Caco-2 (cell line): ENCODE data around the gene TSPYL2. TPM values are rescaled to one million over a fixed set of nuclear protein-coding genes. Genes with fewer than 3 reads are reported as not detected.

Experiments used
- BruUV-seq: library from RNA; stranded (reverse); fragments of 400-500 nt; replicated peaks from 2 replicates; lab custom pipeline; 2021; lab: Mats Ljungman, UMichigan
- CTCF ChIA-PET: fragments of 300-600 bp; sonication (Branson Sonifier 250); formaldehyde crosslinking; loops from one replicate; lab custom pipeline; 2022; ENCODE audit warnings: antibody characterized with exemption; lab: Charles Lee
- POLR2A ChIA-PET: fragments of 300-600 bp; sonication (Branson Sonifier 250); formaldehyde crosslinking; loops from one replicate; lab custom pipeline; 2022; ENCODE audit warnings: antibody characterized with exemption; lab: Charles Lee
- DNase-seq, 2 experiments: peaks; one replicate each; pipeline versions ENCODE4 v3.0.0 to v3.0.0-alpha.2; 2020 to 2022
- H3K27me3 ChIP-seq: replicated peaks from 2 replicates; pipeline ENCODE4 v1.6.0; 2011; ENCODE audit warnings: low read length; ENCODE audit not compliant: control insufficient read depth, insufficient read depth
- H3K36me3 ChIP-seq: 2 replicates; pipeline ENCODE4 v1.5.1; 2011; ENCODE audit warnings: low read length; ENCODE audit not compliant: control insufficient read depth, insufficient read depth
- H3K4me1 ChIP-seq: fragments of 250-450 bp; sonication (Bioruptor Pico); 2 replicates; pipeline ENCODE4 v1.5.1; 2020; ENCODE audit warnings: mild to moderate bottlenecking
- H3K4me3 ChIP-seq: 2 replicates; pipeline ENCODE4 v1.5.1; 2011; ENCODE audit warnings: low read depth, mild to moderate bottlenecking, control low read depth, low read length
- H3K9me3 ChIP-seq: fragments of 250-450 bp; sonication (Bioruptor Pico); 2 replicates; pipeline ENCODE4 v1.5.1; 2020; ENCODE audit warnings: mild to moderate bottlenecking, moderate library complexity
- H3K27ac Mint-ChIP-seq: one replicate; pipeline ENCODE4 v1.8.0; 2022; ENCODE audit warnings: mixed read lengths; ENCODE audit not compliant: unreplicated experiment
- H3K27me3 Mint-ChIP-seq: one replicate; pipeline ENCODE4 v1.8.0; 2022; ENCODE audit warnings: mixed read lengths; ENCODE audit not compliant: insufficient read depth, unreplicated experiment
- H3K36me3 Mint-ChIP-seq: one replicate; pipeline ENCODE4 v1.8.0; 2022; ENCODE audit warnings: mild to moderate bottlenecking, mixed read lengths; ENCODE audit not compliant: insufficient read depth, unreplicated experiment
- H3K4me1 Mint-ChIP-seq: one replicate; pipeline ENCODE4 v1.8.0; 2022; ENCODE audit warnings: low read depth, mixed read lengths; ENCODE audit not compliant: unreplicated experiment
- H3K4me3 Mint-ChIP-seq: one replicate; pipeline ENCODE4 v1.8.0; 2022; ENCODE audit warnings: mild to moderate bottlenecking, moderate library complexity, mixed read lengths; ENCODE audit not compliant: unreplicated experiment
- H3K9me3 Mint-ChIP-seq: one replicate; pipeline ENCODE4 v1.8.0; 2022; ENCODE audit warnings: mixed read lengths; ENCODE audit not compliant: unreplicated experiment
- intact Hi-C: fragments of 100-400 bp; cut with micrococcal nuclease; formaldehyde crosslinking; loops from one replicate; pipeline ENCODE4 v1.10.0; 2022; ENCODE audit not compliant: unreplicated experiment
- total RNA-seq: library from RNA; stranded (reverse); gene quantifications from 2 replicates; pipeline ENCODE4 v1.2.3, GENCODE V29; 2022
- TF ChIP-seq, protein P1 (sequence below), 2 experiments: fragments of 200-600 bp in 1 of 2; IDR thresholded peaks; 1 replicate in 1 of 2; 2 replicates in 1 of 2; pipeline versions ENCODE4 v1.5.1 to v1.8.0; 2011 to 2022; ENCODE audit warnings: antibody characterized with exemption in 1 of 2, control low read depth in 1 of 2, inconsistent platforms in 1 of 2, low read depth in 1 of 2, low read length in 1 of 2, mild to moderate bottlenecking in 1 of 2, moderate library complexity in 1 of 2; ENCODE audit not compliant: insufficient read depth in 1 of 2, severe bottlenecking in 1 of 2, unreplicated experiment in 1 of 2

TSPYL2 gene
- total RNA-seq, 1 experiment from 2014 or later: 30.9 TPM

DNA sequence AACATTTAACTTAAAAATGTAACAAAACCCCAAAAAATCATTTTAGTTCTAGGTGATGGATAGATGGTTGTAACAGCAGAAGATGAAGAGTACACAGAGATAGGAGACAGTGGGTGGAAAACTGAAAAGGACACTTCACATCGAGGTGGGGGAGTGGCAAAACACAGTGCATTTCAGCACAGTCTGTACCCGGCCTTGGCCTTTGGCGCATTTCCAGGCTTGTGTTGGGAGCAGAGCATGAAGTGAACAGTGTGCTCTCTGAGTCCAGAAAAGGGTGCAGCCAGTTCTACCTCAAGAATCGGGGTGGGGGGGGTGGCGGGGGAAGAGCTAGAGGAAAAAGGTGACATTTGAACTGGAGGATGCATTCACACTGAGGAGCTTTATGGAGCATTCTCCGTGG, 4.3 kb downstream of the TSPYL2 start:
- ChIA-PET POLR2A (no interaction called here), CTCF (no interaction called here)
- H3K9me3 Mint-ChIP-seq: no peaks in the 10 kb centered on the region

DNA sequence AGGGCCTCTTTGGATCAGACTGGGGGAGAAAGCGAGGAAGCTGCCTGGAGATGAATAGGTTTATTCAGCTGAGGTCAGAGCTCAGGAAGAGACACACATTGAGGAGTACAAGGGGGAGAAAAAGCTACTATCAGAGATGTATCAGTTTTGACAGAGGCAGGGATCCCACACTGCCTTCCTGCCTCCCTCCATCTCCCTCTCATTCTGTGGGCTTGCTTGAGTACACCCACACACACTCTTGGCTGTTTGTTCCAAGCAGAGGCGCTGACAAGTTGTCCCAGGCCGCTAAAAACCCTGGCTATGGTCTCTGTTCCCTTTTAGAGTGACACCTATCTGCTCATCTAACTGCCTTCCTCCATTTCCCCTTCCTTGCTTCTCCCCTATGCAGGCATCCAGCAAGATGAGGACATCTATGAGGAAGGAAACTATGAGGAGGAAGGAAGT, 5.2 kb downstream of the TSPYL2 start:
- Mint-ChIP-seq H3K27ac (no peak overlapping the region), H3K27me3 (no peaks in the 10 kb centered on the region), H3K36me3 (peaks cover 20% of the 10 kb centered on the region), H3K4me1 (peaks cover 7% of the 10 kb centered on the region), H3K9me3 (no peaks in the 10 kb centered on the region), H3K4me3 (no peak overlapping the region)
- H3K9me3 ChIP-seq: no peaks in the 10 kb centered on the region
- H3K4me3 ChIP-seq: no peak overlapping the region
- no TSS peak for BruUV-seq
- no peaks in the 10 kb centered on the region for H3K4me1 ChIP-seq
- no peak for DNase-seq
- intact Hi-C loops: no loop called here
- ChIA-PET POLR2A (no interaction called here), CTCF (no interaction called here)
- no peaks in the 10 kb centered on the region for H3K27me3 ChIP-seq
- TF ChIP-seq, protein P1, sequence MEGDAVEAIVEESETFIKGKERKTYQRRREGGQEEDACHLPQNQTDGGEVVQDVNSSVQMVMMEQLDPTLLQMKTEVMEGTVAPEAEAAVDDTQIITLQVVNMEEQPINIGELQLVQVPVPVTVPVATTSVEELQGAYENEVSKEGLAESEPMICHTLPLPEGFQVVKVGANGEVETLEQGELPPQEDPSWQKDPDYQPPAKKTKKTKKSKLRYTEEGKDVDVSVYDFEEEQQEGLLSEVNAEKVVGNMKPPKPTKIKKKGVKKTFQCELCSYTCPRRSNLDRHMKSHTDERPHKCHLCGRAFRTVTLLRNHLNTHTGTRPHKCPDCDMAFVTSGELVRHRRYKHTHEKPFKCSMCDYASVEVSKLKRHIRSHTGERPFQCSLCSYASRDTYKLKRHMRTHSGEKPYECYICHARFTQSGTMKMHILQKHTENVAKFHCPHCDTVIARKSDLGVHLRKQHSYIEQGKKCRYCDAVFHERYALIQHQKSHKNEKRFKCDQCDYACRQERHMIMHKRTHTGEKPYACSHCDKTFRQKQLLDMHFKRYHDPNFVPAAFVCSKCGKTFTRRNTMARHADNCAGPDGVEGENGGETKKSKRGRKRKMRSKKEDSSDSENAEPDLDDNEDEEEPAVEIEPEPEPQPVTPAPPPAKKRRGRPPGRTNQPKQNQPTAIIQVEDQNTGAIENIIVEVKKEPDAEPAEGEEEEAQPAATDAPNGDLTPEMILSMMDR (IDR thresholded peaks at IDR 0.05; ENCODE audit: insufficient read depth in 1 of 2, low read depth in 1 of 2, low read length in 1 of 2, severe bottlenecking in 1 of 2, unreplicated experiment in 1 of 2): no peak
- no peaks in the 10 kb centered on the region; the same call in 1 of the 2 replicates for H3K36me3 ChIP-seq

More for the DNA sequence above, 4.3 kb downstream of the TSPYL2 start:
- TF ChIP-seq, protein P1 (IDR thresholded peaks at IDR 0.05; ENCODE audit: insufficient read depth in 1 of 2, low read depth in 1 of 2, low read length in 1 of 2, severe bottlenecking in 1 of 2, unreplicated experiment in 1 of 2): no peak
- H3K4me1 Mint-ChIP-seq: peaks cover 7% of the 10 kb centered on the region
- H3K27me3 Mint-ChIP-seq: no peaks in the 10 kb centered on the region
- DNase-seq: no peak
- Histone ChIP-seq H3K4me1 (no peaks in the 10 kb centered on the region), H3K4me3 (no peak overlapping the region), H3K27me3 (no peaks in the 10 kb centered on the region), H3K36me3 (no peaks in the 10 kb centered on the region; the same call in 1 of the 2 replicates), H3K9me3 (no peaks in the 10 kb centered on the region)
- H3K27ac Mint-ChIP-seq: no peak overlapping the region
- no peak overlapping the region for H3K4me3 Mint-ChIP-seq
- intact Hi-C loops: no loop called here
- peaks cover 28% of the 10 kb centered on the region for H3K36me3 Mint-ChIP-seq
- BruUV-seq: no TSS peak

GRCh38 chrX:53088136-53088974, 6.2 kb downstream of the TSPYL2 start:
- intact Hi-C loops: no loop called here
- TF ChIP-seq, protein P1 (IDR thresholded peaks at IDR 0.05; ENCODE audit: insufficient read depth in 1 of 2, low read depth in 1 of 2, low read length in 1 of 2, severe bottlenecking in 1 of 2, unreplicated experiment in 1 of 2): no peak
- no TSS peak for BruUV-seq
- Mint-ChIP-seq H3K27ac (no peak overlapping the region), H3K36me3 (peaks cover 20% of the 10 kb centered on the region), H3K4me3 (peak overlapping the region; percentile 60), H3K4me1 (no peaks in the 10 kb centered on the region), H3K9me3 (no peaks in the 10 kb centered on the region), H3K27me3 (no peaks in the 10 kb centered on the region)
- Histone ChIP-seq H3K4me1 (no peaks in the 10 kb centered on the region), H3K9me3 (no peaks in the 10 kb centered on the region), H3K36me3 (no peaks in the 10 kb centered on the region; the same call in 1 of the 2 replicates), H3K27me3 (no peaks in the 10 kb centered on the region), H3K4me3 (no peak overlapping the region)
- no peak for DNase-seq
- CTCF ChIA-PET: no interaction called here
- POLR2A ChIA-PET: no interaction called here
